UCSD-AML1 (cell line): ENCODE results near the gene SOWAHA.

Experiments used
- DNase-seq: peaks from one replicate; lab custom pipeline; 2025; ENCODE audit not compliant: unreplicated experiment; lab: John Stamatoyannopoulos, UW

The SOWAHA gene

DNA sequence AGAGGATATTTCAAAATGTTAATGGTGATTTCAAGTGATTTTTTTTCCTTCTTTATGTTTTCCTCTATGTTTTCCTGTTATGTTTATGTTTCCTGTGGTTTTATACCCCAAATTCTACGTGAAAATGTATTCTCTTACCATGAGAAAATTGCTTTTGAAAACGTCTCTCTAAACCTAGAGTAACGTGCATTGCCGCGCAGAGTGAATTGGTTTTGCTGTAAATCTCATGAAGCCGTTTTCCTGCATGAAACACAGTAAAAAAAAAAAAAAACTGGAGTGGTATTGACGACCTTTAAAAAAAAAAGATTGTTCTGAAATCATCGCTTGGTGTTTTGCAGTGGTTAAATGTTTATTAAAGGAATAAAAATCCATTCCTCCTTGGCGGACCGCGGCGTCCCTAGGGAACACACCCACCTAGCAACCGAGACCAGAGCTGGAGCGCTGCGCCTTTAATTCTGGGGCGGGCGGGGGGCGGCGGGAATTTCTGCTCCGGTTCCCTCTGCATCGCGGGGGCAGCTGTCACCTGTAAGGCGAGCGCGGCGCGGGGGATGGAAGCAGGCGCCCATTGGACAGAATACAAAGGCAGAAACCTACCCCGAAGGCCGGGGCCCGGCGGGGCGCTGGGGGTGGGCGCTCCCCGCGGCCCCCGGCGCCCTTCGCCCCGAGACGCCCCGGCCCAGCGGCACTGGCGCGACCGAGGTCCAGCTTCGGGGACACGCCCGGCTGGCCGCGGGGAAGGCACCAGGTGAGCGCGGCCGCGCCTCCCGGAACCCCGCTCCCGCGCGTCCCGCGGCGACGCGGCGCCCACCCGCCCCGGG lies at the start of gene SOWAHA:
Gene SOWAHA (plus strand): TSS at position 522 of the 818 bp plus-strand sequence. CDS start 320 bp downstream, outside the sequence.
- DNase-seq = no peak

- no peak for DNase-seq
Observed at GRCh38 chr5:132764051-132764450, 49.1 kb upstream of the SOWAHA start.

- no peak for DNase-seq
Observed at GRCh38 chr5:132764671-132765238, 48.3 kb upstream of the SOWAHA start.

- no peak for DNase-seq
Observed at GRCh38 chr5:132765311-132766019, 47.6 kb upstream of the SOWAHA start.

GRCh38 chr5:132766020-132766805 lies 46.9 kb upstream of the SOWAHA start:
- DNase-seq = no peak

- DNase-seq = no peak
Observed at GRCh38 chr5:132766806-132767055, 46.4 kb upstream of the SOWAHA start.

GRCh38 chr5:132767150-132767549 lies 46.0 kb upstream of the SOWAHA start:
- no peak for DNase-seq

- DNase-seq = no peak
Observed at GRCh38 chr5:132768485-132768868, 44.6 kb upstream of the SOWAHA start.

- DNase-seq = no peak
Observed at GRCh38 chr5:132770476-132771159, 42.5 kb upstream of the SOWAHA start.

- no peak for DNase-seq
Observed at GRCh38 chr5:132771503-132771998, 41.6 kb upstream of the SOWAHA start.

- DNase-seq = no peak
Observed at GRCh38 chr5:132772291-132773070, 40.6 kb upstream of the SOWAHA start.

- no peak for DNase-seq
Observed at GRCh38 chr5:132773114-132773513, 40.0 kb upstream of the SOWAHA start.

GRCh38 chr5:132773601-132774355 lies 39.3 kb upstream of the SOWAHA start:
- DNase-seq = no peak

DNA sequence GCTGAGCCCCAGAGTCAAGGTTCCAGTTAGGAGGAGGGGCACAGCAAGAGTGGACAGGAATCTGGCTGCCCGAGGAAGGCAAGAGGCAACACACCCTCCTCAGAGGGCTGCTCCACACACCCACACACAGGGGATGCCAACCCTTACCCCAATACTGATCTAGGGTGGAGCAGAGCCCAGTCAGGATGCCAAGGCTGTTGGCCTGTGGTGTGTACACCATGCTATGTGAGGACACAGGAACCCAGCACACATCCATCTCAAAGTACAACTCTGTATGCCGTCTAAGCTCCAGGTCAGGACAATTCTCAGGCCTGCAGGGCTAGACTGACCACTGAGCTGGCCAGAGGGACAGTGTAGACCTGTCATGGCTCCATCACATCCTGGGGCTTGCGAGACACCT lies 38.7 kb upstream of the SOWAHA start:
- DNase-seq = no peak

GRCh38 chr5:132774896-132775295 lies 38.2 kb upstream of the SOWAHA start:
- DNase-seq = no peak

DNA sequence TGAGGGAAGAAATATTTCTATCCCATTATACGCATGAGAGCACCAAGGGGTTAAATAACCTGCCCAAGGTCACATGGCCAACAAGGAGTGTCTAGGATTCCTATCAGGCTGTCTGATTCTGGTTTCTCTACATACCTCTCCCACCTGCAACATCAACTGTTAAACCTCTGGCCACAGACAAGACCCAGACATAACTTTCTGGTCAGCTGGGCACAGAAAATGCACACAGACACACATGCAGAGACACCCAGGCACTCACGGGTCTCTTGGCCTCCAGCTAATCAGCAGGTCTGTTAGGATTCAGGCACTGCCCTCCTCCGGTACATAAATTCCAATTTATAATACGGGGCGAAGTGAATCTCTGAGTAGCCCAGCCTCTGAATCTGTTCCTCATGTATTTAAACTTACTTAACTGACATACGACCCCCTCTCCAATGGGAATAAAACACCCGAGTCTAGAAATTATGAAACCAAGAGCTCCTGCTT lies 37.6 kb upstream of the SOWAHA start:
- DNase-seq = no peak

DNA sequence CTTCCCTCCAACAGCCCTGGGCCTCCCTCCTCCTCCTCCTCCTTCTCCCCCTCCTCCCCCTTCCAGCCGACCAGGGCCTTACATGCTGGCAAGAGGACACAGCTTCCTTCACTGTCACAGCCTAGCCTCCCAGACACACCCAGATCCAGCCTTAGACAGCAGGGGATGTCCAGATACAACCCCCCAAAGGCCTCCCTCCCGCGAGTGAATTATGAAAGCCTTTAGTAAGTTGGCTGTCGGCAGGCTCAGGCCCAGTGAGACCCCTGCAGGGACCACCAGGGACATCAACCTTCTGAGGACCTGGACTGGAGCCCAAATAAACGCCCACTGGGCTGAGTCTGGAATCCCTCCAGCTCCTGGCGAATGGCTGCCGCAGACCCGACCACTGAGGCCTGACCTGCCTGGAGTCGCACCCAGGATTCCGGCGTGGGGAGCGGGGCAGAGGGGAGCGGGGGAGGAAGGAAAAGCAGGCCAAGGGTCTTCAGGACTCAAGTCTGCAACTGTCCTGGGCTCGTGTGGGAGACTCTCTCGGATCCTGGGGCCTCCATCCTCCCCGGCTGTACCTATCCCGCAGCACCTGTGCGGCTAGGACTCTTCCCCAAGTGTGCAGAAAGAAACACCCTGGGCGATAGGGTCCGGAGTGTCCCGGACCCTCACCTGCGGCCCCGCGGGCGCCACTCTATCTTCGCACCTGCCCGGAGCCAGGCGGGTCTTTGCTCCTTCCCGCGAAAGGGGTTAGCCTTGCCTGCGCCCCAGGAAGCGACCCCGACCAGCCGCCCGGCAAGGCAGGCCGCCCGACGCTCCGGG lies 36.8 kb upstream of the SOWAHA start:
- no peak for DNase-seq

DNA sequence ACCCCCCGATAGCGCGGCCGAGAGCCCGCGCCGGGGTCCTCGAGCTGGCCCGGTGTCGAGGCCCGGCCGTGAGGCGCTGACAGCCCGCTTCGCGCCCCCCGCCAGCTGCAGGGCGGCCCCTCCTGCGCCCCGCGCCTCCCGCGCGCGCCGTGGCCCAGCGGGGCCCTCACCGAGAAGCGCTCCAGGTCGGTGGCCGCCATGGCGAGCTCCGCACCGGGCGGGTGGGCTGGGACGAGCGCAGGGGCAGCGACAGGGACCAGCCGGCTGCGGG lies 36.2 kb upstream of the SOWAHA start:
- no peak for DNase-seq
